ENCODE measurements around the gene EXTL1. TPM values are rescaled to one million over a fixed set of nuclear protein-coding genes. Genes with fewer than 3 reads are reported as not detected.

The EXTL1 gene
- total RNA-seq, 1 experiment from 2014 or later = 1.0 TPM

- Mint-ChIP-seq H3K36me3 (ENCODE audit: insufficient read depth in 1 of 3, low read depth in 3 of 3) (peaks cover 0 to 57% (median 56%) of the 10 kb centered on the region in 3 experiments; a peak in 5 of 7 replicates), H3K4me3 (no peak overlapping the region), H3K27me3 (ENCODE audit: low read depth) (peaks cover 33% of the 10 kb centered on the region), H3K27ac (no peak overlapping the region), H3K4me1 (peaks cover 12 to 13% of the 10 kb centered on the region in 2 experiments), H3K9me3 (no peaks in the 10 kb centered on the region)
- Histone ChIP-seq H3K79me2 (ENCODE audit: insufficient read depth, low read length) (no peaks in the 10 kb centered on the region), H3K4me2 (ENCODE audit: insufficient read depth, insufficient read length, low read length) (no peak overlapping the region), H2BK20ac (ENCODE audit: low read depth, low read length, poor library complexity, severe bottlenecking) (no peak overlapping the region), H3K14ac (ENCODE audit: insufficient read depth, low read length) (no peak overlapping the region), H2BK15ac (ENCODE audit: low read depth, low read length) (no peak overlapping the region), H2AFZ (ENCODE audit: low read length) (no peak overlapping the region), H3K23me2 (ENCODE audit: insufficient read length, low read depth, low read length, poor library complexity, severe bottlenecking) (no peaks in the 10 kb centered on the region), H3K27me3 (ENCODE audit: insufficient read depth, low read length) (no peaks in the 10 kb centered on the region), H2BK12ac (ENCODE audit: insufficient read length, low read depth, low read length) (no peak overlapping the region), H2BK5ac (ENCODE audit: insufficient read length, low read length) (no peak overlapping the region), H2BK120ac (ENCODE audit: low read depth, low read length, poor library complexity, severe bottlenecking) (no peak overlapping the region), H3K9ac (ENCODE audit: extremely low read depth, insufficient read length, low read length) (no peak overlapping the region), H4K20me1 (ENCODE audit: control insufficient read depth, insufficient read depth, insufficient read length) (no peaks in the 10 kb centered on the region), H3K79me1 (ENCODE audit: insufficient read depth, low read depth, low read length, poor library complexity, severe bottlenecking) (no peaks in the 10 kb centered on the region), H3K4ac (ENCODE audit: low read depth, low read length) (no peak overlapping the region), H4K8ac (replicated peaks; ENCODE audit: insufficient read length, low read depth, low read length) (no peak overlapping the region), H4K91ac (ENCODE audit: insufficient read length, low read depth, low read length) (no peak overlapping the region), H3K23ac (ENCODE audit: insufficient read length, low read depth, low read length) (no peak overlapping the region), H4K5ac (ENCODE audit: insufficient read length, low read depth, low read length) (no peak overlapping the region), H3K56ac (ENCODE audit: insufficient read length, low read depth, low read length) (no peak overlapping the region), H3K4me1 (ENCODE audit: insufficient read depth, low read length) (no peaks in the 10 kb centered on the region), H3K9me3 (ENCODE audit: control insufficient read depth, low read depth, low read length) (no peaks in the 10 kb centered on the region), H2AK5ac (ENCODE audit: insufficient read length, low read length) (no peak overlapping the region), H3T11ph (ENCODE audit: low read length) (no peak overlapping the region), H3K27ac (ENCODE audit: insufficient read length, low read depth, low read length) (no peak overlapping the region), H3K18ac (ENCODE audit: insufficient read length, low read depth, low read length) (no peak overlapping the region)
- DNase-seq = no peak
- no peak for TF ChIP-seq CTCF (conservative IDR thresholded peaks at IDR 0.05)
- WGBS (ENCODE audit: extremely low coverage, insufficient read length, low lambda C conversion rate) = no CpG with 5 or more reads among the region's 6 CpGs
Observed at GRCh38 chr1:25973610-25974321, 47.8 kb upstream of the EXTL1 start.

All from H9 (cell line).